Measurements from ENCODE around the gene FAM110D.

The FAM110D gene

DNA sequence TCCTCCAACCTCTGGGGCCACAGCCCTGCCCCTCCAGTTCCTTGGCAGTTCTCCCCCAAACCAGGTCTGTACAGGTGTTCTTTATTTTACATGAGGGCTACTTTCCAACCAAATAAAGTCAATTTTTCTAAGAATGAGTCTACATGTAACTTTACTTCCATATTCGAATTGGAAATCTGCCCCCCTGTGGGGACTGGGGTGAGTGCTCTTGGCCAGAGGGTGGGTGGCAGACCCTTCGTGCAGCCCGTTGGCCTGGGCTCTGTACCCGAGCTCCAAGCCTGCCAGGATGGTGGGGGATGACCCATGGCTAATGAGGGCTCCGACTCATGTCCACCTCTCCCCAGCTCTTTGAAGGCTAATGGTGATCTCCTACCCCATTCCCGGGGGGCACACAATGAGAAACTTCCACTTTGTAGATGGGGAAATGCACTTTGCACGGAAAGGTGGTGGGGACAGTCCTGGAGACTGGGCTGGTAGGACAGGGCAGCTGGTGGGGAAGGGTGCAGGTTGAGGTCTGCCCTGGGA is 30.9 kb downstream of the FAM110D start:
- TF ChIP-seq, protein P1, sequence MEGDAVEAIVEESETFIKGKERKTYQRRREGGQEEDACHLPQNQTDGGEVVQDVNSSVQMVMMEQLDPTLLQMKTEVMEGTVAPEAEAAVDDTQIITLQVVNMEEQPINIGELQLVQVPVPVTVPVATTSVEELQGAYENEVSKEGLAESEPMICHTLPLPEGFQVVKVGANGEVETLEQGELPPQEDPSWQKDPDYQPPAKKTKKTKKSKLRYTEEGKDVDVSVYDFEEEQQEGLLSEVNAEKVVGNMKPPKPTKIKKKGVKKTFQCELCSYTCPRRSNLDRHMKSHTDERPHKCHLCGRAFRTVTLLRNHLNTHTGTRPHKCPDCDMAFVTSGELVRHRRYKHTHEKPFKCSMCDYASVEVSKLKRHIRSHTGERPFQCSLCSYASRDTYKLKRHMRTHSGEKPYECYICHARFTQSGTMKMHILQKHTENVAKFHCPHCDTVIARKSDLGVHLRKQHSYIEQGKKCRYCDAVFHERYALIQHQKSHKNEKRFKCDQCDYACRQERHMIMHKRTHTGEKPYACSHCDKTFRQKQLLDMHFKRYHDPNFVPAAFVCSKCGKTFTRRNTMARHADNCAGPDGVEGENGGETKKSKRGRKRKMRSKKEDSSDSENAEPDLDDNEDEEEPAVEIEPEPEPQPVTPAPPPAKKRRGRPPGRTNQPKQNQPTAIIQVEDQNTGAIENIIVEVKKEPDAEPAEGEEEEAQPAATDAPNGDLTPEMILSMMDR (conservative IDR thresholded peaks at IDR 0.05; ENCODE audit: control insufficient read depth, insufficient read depth, low read depth, low read length): no peak
- DNase-seq (ENCODE audit: low read depth): no peak
- H3K4me3 ChIP-seq (ENCODE audit: control insufficient read depth, low read depth, low read length): no peak overlapping the region

- DNase-seq (ENCODE audit: low read depth): peak; percentile 19
- no peak within 1 kb of the TSS for H3K4me3 ChIP-seq (ENCODE audit: control insufficient read depth, low read depth, low read length)
- TF ChIP-seq, protein P1 (conservative IDR thresholded peaks at IDR 0.05; ENCODE audit: control insufficient read depth, insufficient read depth, low read depth, low read length): peak; percentile 18
Measured at GRCh38 chr1:26190373-26190987, 31.6 kb downstream of the FAM110D start, which contains the start of gene CATSPER4. Gene CATSPER4 (plus strand): TSS chr1:26190602. CDS start chr1:26190628, 26 bp downstream.

DNA sequence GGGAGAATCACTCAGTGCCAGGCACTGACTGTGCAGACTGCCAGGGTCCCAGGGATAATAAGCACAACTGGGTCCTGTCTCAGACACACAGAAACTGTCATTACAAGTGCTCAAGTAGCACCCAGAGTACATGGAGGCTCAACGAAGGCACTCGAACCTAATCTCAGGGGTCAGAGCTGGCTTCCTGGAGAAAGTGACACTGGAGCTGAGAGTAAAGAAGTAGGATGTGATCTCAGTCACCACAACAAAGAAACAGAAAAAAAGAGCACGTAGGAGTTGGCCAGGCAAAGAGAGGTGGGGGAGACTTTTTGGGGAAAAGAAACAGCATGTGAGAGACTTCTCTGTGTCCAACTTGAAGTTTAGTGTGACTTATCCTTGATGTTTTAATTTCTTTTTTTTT is 32.9 kb downstream of the FAM110D start:
- DNase-seq (ENCODE audit: low read depth): no peak
- TF ChIP-seq, protein P1 (conservative IDR thresholded peaks at IDR 0.05; ENCODE audit: control insufficient read depth, insufficient read depth, low read depth, low read length): no peak
- H3K4me3 ChIP-seq (ENCODE audit: control insufficient read depth, low read depth, low read length): no peak overlapping the region

- DNase-seq (ENCODE audit: low read depth): no peak
- TF ChIP-seq, protein P1 (conservative IDR thresholded peaks at IDR 0.05; ENCODE audit: control insufficient read depth, insufficient read depth, low read depth, low read length): no peak
- H3K4me3 ChIP-seq (ENCODE audit: control insufficient read depth, low read depth, low read length): no peak overlapping the region
Measured at GRCh38 chr1:26195805-26196204, 36.9 kb downstream of the FAM110D start.

GRCh38 chr1:26197301-26197700 is 38.4 kb downstream of the FAM110D start:
- DNase-seq (ENCODE audit: low read depth): no peak
- no peak overlapping the region for H3K4me3 ChIP-seq (ENCODE audit: control insufficient read depth, low read depth, low read length)
- TF ChIP-seq, protein P1 (conservative IDR thresholded peaks at IDR 0.05; ENCODE audit: control insufficient read depth, insufficient read depth, low read depth, low read length): no peak

DNA sequence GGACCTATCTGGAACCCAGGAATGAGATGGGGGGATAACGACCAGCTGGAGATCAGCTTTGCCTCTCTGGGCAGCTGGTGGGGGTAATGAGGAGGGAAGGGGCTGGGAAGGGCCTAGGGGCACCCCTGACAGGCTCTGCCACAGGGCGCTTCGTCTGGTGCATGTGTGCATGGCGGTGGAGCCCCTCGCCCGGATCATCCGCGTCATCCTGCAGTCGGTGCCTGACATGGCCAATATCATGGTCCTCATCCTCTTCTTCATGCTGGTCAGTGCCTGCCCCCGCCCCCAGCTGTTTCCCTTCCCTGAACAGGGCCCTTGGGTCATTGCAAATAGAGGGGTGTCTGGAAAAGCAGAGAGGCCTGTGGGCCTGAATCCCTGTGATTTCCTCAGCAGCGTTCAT is 38.9 kb downstream of the FAM110D start:
- no peak overlapping the region for H3K4me3 ChIP-seq (ENCODE audit: control insufficient read depth, low read depth, low read length)

More for the DNA sequence above, 38.9 kb downstream of the FAM110D start:
- TF ChIP-seq, protein P1 (conservative IDR thresholded peaks at IDR 0.05; ENCODE audit: control insufficient read depth, insufficient read depth, low read depth, low read length): no peak
- no peak for DNase-seq (ENCODE audit: low read depth)

Measured in fibroblast of mammary gland (primary cell).